HG03159 (cell line): ENCODE results near the gene WDR13.

ENCODE experiments used
- ATAC-seq: cut with Tn5 transposase; IDR thresholded peaks from one replicate; pipeline ENCODE4 v1.9.1; 2021; ENCODE audit warnings: mild to moderate bottlenecking, moderate library complexity; ENCODE audit not compliant: unreplicated experiment

The WDR13 gene

DNA sequence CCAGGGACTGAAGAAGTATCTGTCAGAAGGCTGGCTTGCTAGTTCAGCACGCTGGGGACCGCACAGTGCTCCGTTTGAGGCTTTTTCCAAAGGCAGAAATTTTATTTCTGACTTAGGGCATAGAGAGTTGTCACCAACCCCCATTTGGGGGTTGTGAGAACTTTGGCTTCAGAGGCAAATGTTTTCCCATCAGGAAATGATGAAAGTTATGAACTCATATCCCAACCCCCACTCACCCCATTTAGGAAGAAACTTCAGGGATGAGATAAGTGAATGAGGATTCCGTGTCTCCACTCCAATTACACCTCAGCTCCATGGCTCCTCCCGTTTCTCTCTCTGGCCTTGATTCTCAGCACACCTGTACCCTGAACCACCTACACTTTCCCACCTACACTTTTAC, 4.3 kb upstream of the WDR13 start:
- no peak for ATAC-seq

DNA sequence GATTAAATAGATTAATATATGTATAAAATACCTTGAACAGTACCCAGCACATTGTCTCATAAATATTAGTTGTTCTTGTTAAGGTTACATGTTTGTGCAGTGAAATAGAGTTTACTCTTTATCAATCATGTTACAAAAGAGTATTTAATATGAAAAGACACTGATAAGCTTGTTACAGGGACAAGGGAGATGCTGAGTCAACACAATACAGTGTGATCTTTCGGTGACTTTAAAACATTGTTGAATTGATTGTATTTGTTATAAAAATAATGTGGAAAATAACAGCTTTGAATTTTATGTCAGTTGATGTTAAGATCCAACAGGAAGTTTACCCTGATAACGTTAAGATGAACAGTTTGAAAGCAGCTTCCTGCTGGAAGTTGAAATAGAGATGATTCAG, 1.4 kb upstream of the WDR13 start:
- ATAC-seq = no peak

- no peak for ATAC-seq
These were observed 1.3 kb downstream of the WDR13 start for GRCh38 chrX:48598614-48599013.

DNA sequence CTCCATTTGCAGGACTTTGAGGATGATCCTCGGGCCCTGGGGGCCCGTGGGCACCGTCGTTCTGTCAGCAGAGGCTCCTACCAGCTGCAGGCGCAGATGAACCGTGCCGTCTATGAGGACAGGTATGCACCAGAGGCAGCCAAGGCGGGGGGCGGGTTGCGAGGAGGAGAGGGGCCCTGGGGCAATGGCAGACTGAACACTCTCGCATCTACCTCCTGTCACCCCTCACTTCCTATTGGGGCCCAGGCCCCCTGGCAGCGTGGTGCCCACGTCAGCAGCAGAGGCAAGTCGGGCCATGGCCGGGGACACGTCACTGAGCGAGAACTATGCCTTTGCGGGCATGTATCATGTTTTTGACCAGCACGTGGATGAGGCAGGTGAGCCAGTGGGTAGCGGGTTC, 2.0 kb downstream of the WDR13 start:
- ATAC-seq = no peak

DNA sequence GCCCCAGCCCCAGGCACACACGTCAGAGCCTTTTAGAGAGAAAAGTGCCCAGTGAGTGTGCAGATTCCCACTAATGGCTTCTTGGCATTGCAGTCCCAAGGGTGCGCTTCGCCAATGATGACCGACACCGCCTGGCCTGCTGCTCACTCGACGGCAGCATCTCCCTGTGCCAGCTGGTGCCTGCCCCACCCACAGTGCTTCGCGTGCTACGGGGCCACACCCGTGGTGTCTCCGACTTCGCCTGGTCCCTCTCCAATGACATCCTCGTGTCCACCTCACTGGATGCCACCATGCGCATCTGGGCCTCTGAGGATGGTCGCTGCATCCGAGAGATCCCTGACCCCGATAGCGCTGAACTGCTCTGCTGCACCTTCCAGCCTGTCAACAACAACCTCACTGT, 2.9 kb downstream of the WDR13 start:
- ATAC-seq = no peak

DNA sequence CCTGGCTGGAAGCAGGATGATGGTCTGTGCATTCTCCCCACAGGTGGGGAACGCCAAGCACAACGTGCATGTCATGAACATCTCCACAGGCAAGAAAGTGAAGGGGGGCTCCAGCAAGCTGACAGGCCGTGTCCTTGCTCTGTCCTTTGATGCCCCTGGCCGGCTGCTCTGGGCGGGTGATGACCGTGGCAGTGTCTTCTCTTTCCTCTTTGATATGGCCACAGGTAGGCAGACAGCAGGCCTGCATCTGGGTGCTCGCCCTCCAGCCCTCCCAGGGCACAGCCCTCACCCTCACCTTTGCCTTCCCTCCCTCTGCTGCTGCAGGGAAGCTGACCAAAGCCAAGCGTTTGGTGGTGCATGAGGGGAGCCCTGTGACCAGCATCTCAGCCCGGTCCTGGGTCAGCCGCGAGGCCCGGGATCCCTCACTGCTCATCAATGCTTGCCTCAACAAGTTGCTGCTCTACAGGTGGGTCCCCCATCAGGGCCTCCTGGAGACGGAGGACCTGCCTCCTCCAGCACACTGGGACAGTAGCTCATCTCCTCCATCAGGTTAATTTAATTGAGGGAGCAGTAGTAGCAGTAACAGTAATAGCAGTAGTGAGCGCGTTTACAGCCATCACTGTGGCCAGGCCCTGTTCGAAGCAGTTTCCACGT, 4.6 kb downstream of the WDR13 start:
- no peak for ATAC-seq

DNA sequence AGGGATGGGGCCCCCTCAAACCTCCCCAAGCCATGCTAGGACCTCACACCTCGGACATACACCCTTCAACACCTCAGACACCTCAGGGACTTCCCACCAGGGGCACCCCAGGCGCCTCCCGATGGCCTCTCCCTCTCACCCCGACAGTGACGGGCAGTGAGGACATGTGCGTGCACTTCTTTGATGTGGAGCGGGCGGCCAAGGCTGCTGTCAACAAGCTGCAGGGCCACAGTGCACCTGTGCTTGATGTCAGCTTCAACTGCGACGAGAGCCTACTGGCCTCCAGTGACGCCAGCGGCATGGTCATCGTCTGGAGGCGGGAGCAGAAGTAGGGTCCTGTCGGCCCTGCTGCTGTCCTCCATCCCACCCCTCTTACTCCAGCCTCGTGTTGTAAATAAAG, 7.4 kb downstream of the WDR13 start:
- no peak for ATAC-seq

GRCh38 chrX:48606091-48606490, 8.8 kb downstream of the WDR13 start:
- no peak for ATAC-seq

DNA sequence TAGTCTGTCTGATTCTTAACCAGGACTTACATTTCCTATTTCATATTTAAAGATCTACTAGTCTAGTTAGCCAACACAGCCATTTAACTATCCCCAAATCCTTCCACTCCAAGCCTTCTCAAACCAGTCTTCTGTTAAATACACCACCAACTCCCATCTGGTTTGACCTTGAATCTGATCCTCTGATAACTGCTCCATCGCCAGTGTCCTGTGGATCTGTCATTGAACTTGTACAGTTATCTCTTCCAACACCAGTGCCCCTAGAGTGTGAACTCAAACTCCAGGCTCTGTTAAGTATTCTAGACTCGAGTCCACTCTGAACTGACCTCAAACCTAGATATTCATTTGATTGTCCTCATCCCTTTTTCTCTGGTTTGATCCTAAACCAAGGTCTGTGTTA, 14.4 kb downstream of the WDR13 start:
- ATAC-seq = no peak

DNA sequence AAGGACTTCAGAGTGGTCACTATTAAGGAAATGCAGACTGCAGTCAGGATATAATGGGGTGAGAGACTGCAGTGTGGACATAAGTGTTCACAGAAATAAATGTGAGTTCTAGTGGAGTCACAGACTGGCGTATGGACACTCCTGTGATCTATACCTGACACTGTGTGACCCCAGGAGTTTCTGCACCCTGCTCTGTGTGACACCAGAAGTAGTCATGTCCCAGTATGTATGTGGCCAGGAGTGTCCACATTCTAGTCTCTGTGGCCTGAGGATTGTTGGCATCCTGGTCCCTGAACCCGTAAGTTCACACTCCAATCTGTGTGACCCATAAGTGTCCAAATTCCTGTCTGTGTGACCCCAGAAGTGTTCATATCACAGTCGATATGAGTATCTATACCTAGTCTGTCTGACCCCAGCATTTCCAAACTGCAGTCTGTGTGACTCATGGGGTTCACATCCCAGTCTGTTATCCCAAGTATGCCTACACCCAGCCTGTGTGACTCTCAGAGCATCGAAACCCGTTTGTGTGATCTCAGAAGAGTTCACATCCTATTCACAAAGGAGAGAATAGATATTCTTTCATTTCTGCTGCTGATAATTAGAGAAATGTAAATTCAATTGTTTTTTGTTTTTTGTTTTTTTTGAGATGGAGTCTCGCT, 16.3 kb downstream of the WDR13 start:
- ATAC-seq = no peak

- no peak for ATAC-seq
These were observed 19.3 kb downstream of the WDR13 start for GRCh38 chrX:48616576-48616975.

DNA sequence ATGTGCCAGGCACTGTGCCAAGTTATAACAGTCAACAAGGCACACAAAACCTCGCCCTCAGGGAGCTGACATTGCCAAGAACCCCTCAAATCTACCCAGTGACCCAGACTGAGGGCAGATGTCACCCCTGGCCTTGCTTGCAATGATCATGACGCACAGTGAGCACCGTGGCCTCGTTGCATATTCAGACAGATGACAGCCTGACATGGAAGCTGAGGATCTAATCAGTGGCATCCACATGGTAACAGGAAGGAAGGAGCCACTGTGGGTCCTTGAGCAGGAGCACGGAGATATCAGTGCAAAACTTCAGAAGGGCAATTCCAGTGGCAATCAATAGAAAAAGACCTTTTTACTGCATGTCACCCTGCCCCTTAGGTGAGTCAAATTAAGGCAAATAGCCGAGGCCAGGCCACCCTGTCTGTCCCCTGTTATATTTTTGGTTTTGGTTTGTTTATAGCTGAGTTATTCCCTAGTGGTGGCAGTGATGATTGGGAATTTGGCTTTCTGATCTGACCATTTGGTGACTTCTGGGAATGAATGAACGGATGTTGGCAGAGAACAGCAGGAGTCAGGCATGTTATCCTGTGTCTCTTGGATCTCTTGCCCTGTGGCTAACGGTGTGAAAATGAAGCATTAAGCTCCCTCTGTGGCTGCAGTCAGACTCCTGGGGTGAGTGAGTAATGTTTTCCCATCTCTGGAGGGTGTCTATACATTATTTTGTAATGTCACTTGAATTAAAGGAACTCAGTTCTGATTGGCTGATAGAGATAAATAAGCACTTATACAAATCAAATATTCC, 20.4 kb downstream of the WDR13 start:
- no peak for ATAC-seq

- ATAC-seq = no peak
These were observed 29.4 kb downstream of the WDR13 start for GRCh38 chrX:48626401-48627298.

GRCh38 chrX:48631376-48632090, 34.2 kb downstream of the WDR13 start:
- no peak for ATAC-seq

GRCh38 chrX:48632207-48632606, 34.9 kb downstream of the WDR13 start:
- no peak for ATAC-seq

- ATAC-seq = no peak
These were observed 39.0 kb downstream of the WDR13 start for GRCh38 chrX:48636301-48636700.

GRCh38 chrX:48636776-48637175, 39.5 kb downstream of the WDR13 start:
- ATAC-seq = no peak

- no peak for ATAC-seq
These were observed 48.4 kb downstream of the WDR13 start for GRCh38 chrX:48645669-48646068.

DNA sequence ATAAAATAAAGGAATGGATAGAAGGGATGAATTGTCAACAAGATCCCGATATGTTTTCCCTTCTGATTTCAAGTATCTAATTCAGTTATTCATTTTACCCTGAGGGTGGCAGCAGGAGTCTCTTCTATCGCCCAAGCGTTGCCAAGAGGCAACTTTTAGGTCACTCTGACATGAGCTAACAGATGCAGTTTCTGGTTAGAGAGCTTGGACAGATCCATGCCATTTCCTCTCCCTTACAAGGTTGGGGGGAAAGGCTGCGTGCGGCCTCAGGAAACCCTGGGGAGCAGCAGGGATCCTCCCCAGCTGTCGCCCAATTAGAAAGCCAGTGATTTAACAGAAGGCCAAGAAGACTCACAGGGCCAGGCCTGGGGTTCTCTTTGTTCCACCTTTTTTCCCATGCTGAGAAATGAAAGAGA, 51.1 kb downstream of the WDR13 start:
- no peak for ATAC-seq

GRCh38 chrX:48649102-48649501, 51.8 kb downstream of the WDR13 start:
- ATAC-seq = no peak
